Skeletal muscle tissue (tissue), 4 donors: ENCODE results near the gene SFSWAP. TPM values are rescaled to one million over a fixed set of nuclear protein-coding genes. Genes with fewer than 3 reads are reported as not detected.
"Not testable (repeated sequence)": the region's sequence is repeated elsewhere in the genome, so short reads cannot be mapped to it uniquely, and the experiment has no call there.

Experiments
- H3K27ac ChIP-seq: one replicate; pipeline ENCODE4 v1.7.0; 2013; ENCODE audit warnings: mild to moderate bottlenecking, low read depth, low read length, inconsistent platforms
- H3K27me3 ChIP-seq, 3 donors: one replicate each; pipeline ENCODE4 v1.7.0; 2013; ENCODE audit warnings: low read length in 3 of 3; ENCODE audit not compliant: control insufficient read depth in 3 of 3, insufficient read depth in 3 of 3
- H3K36me3 ChIP-seq, 3 donors: one replicate each; pipeline ENCODE4 v1.7.0; 2013; ENCODE audit warnings: low read length in 3 of 3; ENCODE audit not compliant: control insufficient read depth in 3 of 3, insufficient read depth in 3 of 3
- H3K4me1 ChIP-seq, 3 donors: one replicate each; pipeline ENCODE4 v1.7.0; 2013; ENCODE audit warnings: low read length in 3 of 3, mild to moderate bottlenecking in 3 of 3; ENCODE audit not compliant: control insufficient read depth in 3 of 3, insufficient read depth in 3 of 3
- H3K4me3 ChIP-seq, 3 donors: one replicate each; pipeline ENCODE4 v1.7.0; 2013; ENCODE audit warnings: low read length in 3 of 3
- H3K9ac ChIP-seq, 3 donors: one replicate each; pipeline ENCODE4 v1.7.0; 2013; ENCODE audit warnings: low read length in 3 of 3, mild to moderate bottlenecking in 3 of 3, moderate library complexity in 2 of 3, low read depth in 1 of 3
- H3K9me3 ChIP-seq, 3 donors: one replicate each; pipeline ENCODE4 v1.7.0; 2013; ENCODE audit warnings: low read length in 3 of 3; ENCODE audit not compliant: control insufficient read depth in 3 of 3
- total RNA-seq: library from RNA; depleted of rRNA; stranded (reverse); fragments of >200 nt; gene quantifications from one replicate; pipeline ENCODE4 v1.2.3, GENCODE V29; 2014
- donor health status: Osteomylitis.

SFSWAP gene
- total RNA-seq, 1 donor from 2014 or later = 17.7 TPM

DNA sequence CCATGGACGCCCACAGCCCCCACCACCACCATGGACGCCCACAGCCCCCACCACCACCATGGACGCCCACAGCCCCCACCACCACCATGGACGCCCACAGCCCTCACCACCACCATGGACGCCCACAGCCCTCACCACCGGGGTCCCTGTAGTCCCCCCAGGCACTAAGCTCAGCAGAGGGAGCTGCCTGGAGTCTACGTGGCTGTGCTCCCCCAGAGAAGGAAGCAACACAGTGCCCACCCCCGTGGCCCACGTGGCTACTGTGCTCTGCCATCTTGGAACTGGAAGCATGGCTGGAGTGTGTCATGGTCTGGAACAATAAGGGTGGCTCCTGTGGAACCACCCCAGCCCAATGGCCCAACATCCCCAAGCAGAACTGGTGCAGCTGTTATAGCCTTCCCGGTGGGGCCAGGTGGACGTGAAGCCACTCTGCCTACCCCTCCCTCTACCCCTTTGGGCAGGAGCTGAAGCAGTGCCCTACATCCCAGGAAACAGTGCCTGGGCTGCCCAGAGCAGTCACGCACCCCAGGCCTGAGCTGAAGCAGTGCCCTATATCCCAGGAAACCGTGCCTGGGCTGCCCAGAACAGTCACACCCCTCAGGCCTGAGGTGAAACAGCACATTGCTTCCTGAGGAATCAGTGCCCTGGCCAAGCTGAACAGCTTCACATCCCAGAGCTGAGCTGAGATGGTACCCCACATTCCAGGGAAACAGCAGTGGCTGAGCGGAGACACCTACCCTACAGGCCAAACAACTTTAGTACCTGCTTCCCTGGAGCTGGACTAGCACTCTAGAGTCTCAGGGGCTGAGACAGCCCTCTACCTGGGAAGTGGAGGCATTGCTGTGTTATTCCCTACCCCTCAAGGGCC, 9.0 kb upstream of the SFSWAP start:
- no peak overlapping the region for H3K27ac ChIP-seq
- H3K4me1 ChIP-seq = no peaks in the 10 kb centered on the region
- H3K36me3 ChIP-seq = no peaks in the 10 kb centered on the region
- no peak overlapping the region for H3K4me3 ChIP-seq
- H3K9me3 ChIP-seq = peaks cover 0 to 11% (median 7%) of the 10 kb centered on the region in 3 donors
- peaks cover 0 to 6% (median 2%) of the 10 kb centered on the region in 3 donors for H3K27me3 ChIP-seq
- H3K9ac ChIP-seq = no peak overlapping the region

DNA sequence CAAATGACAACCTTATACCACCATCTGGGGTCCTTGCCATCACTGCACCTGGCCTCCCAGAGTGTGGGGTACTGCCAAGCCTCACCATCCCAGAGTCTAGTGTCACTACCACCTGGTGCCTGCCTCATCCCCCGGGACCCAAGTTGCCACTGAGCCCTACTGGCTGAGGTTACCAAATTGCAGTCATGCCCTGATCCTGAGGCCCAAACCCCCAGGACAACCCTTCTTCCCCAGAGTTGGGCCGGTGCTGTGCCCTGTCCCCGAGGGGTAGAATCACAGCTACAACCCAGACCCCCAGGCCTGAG, 8.4 kb upstream of the SFSWAP start:
- no peaks in the 10 kb centered on the region for H3K36me3 ChIP-seq
- H3K9ac ChIP-seq = no peak overlapping the region

GRCh38 chr12:131703161-131703560, 7.7 kb upstream of the SFSWAP start:
- Histone ChIP-seq H3K9ac (no peak overlapping the region), H3K36me3 (no peaks in the 10 kb centered on the region), H3K9me3 (peaks cover 0 to 11% (median 7%) of the 10 kb centered on the region in 3 donors), H3K4me1 (no peaks in the 10 kb centered on the region), H3K27me3 (peaks cover 0 to 3% (median 2%) of the 10 kb centered on the region in 3 donors), H3K4me3 (no peak overlapping the region), H3K27ac (no peak overlapping the region)

More for the DNA sequence above, 8.4 kb upstream of the SFSWAP start:
- Histone ChIP-seq H3K27me3 (peaks cover 0 to 6% (median 2%) of the 10 kb centered on the region in 3 donors), H3K4me1 (no peaks in the 10 kb centered on the region), H3K9me3 (peaks cover 0 to 11% (median 7%) of the 10 kb centered on the region in 3 donors), H3K4me3 (no peak overlapping the region), H3K27ac (no peak overlapping the region)

DNA sequence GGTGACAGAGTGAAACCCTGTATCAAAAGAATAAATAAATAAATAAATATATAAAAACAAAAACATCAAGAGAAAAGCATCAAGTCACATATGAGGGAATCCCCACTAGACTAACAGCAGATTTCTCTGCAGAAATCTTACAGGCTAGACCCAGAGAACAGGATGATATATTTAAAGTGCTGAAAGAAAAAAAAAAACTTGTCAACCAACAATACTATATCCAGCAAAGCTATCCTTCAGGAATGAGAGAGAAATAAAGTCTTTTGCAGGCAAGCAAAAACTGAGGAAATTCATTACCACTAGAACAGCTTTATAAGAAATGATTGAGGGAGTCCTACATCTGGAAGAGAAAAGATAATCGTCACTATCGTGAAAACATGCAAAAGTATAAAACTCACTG, 6.4 kb upstream of the SFSWAP start:
- Histone ChIP-seq H3K4me1 (no peaks in the 10 kb centered on the region), H3K27ac (no peak overlapping the region), H3K27me3 (peaks cover 0 to 2% (median 2%) of the 10 kb centered on the region in 3 donors), H3K9ac (no peak overlapping the region), H3K4me3 (no peak overlapping the region), H3K9me3 (peaks cover 0 to 12% (median 7%) of the 10 kb centered on the region in 3 donors), H3K36me3 (no peaks in the 10 kb centered on the region)

DNA sequence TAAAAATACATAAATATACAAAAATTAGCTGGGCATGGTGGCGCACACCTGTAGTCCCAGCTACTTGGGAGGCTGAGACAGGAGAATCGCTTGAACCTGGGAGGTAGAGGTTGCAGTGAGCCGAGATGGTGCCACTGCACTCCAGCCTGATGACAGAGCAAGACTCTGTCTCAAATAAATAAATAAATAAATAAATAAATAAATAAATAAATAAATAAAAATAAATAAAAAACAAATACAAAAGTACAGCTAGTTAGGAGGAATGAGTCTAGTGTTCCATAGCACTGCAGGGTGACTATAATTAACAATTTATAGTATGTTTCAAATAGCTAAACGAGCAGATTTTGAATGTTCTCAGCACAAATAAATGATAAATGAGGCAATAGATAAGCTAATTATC, 4.2 kb upstream of the SFSWAP start:
- H3K27ac ChIP-seq, H3K9ac ChIP-seq, H3K27me3 ChIP-seq, H3K36me3 ChIP-seq, H3K4me3 ChIP-seq: not testable (repeated sequence)
- Histone ChIP-seq H3K9me3 (peaks cover 2 to 14% (median 7%) of the 10 kb centered on the region in 3 donors), H3K4me1 (peaks cover 5 to 18% (median 7%) of the 10 kb centered on the region in 3 donors)

DNA sequence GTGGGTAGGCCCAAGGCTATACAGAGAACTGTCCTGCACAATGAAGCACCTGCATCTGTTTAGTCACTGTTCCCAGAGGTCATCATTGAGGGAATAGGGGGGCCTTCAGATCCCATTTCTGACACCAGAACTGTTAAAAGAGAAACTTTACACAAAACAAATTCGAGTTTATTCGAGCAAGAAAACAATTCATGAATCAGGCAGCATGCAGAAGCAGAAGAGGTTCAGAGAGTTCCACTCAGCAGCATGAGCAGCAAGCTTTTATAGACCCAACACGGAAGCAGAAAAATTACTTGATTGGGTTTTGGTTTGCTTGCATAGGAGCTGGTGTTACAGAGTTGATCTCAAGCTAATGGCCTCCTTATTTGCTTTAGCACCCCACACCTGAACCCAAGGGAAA, 1.7 kb upstream of the SFSWAP start:
- H3K4me3 ChIP-seq = no peak overlapping the region
- no peaks in the 10 kb centered on the region for H3K27me3 ChIP-seq
- H3K9ac ChIP-seq = no peak overlapping the region
- peaks cover 0 to 5% (median 4%) of the 10 kb centered on the region in 3 donors for H3K36me3 ChIP-seq
- peaks cover 0 to 3% (median 2%) of the 10 kb centered on the region in 3 donors for H3K9me3 ChIP-seq
- H3K27ac ChIP-seq = no peak overlapping the region
- H3K4me1 ChIP-seq = peaks cover 15 to 28% (median 17%) of the 10 kb centered on the region in 3 donors

- H3K27me3 ChIP-seq = no peaks in the 10 kb centered on the region
- peaks cover 0 to 3% (median 2%) of the 10 kb centered on the region in 3 donors for H3K9me3 ChIP-seq
- H3K9ac ChIP-seq = peak overlapping the region; percentile 94 to 99 (median 95)
- H3K27ac ChIP-seq = peak overlapping the region; percentile 97
- peaks cover 15 to 28% (median 17%) of the 10 kb centered on the region in 3 donors for H3K4me1 ChIP-seq
- H3K4me3 ChIP-seq = peak overlapping the region; percentile 94 to 100 (median 99)
- H3K36me3 ChIP-seq = peaks cover 16 to 28% (median 27%) of the 10 kb centered on the region in 3 donors
These were observed 788 bp downstream of the SFSWAP start for GRCh38 chr12:131711551-131712205.

GRCh38 chr12:131713349-131713748, 2.5 kb downstream of the SFSWAP start:
- Histone ChIP-seq H3K9ac (no peak overlapping the region), H3K27me3 (no peaks in the 10 kb centered on the region), H3K27ac (no peak overlapping the region), H3K4me3 (no peak overlapping the region), H3K9me3 (peaks cover 0 to 3% (median 2%) of the 10 kb centered on the region in 3 donors), H3K36me3 (peaks cover 18 to 44% (median 32%) of the 10 kb centered on the region in 3 donors), H3K4me1 (peaks cover 15 to 28% (median 17%) of the 10 kb centered on the region in 3 donors)

- no peaks in the 10 kb centered on the region for H3K27me3 ChIP-seq
- H3K4me1 ChIP-seq = peaks cover 15 to 28% (median 17%) of the 10 kb centered on the region in 3 donors
- H3K9me3 ChIP-seq = peaks cover 0 to 2% (median under 1%) of the 10 kb centered on the region in 3 donors
- H3K27ac ChIP-seq = no peak overlapping the region
- H3K36me3 ChIP-seq = peaks cover 31 to 58% (median 46%) of the 10 kb centered on the region in 3 donors
- no peak overlapping the region for H3K4me3 ChIP-seq
- H3K9ac ChIP-seq = no peak overlapping the region
These were observed 3.9 kb downstream of the SFSWAP start for GRCh38 chr12:131714759-131715158.

- H3K27ac ChIP-seq = no peak overlapping the region
- peaks cover 42 to 72% (median 60%) of the 10 kb centered on the region in 3 donors for H3K36me3 ChIP-seq
- no peaks in the 10 kb centered on the region for H3K9me3 ChIP-seq
- no peak overlapping the region for H3K4me3 ChIP-seq
- peaks cover 9 to 14% (median 11%) of the 10 kb centered on the region in 3 donors for H3K4me1 ChIP-seq
- H3K27me3 ChIP-seq = no peaks in the 10 kb centered on the region
- no peak overlapping the region for H3K9ac ChIP-seq
These were observed 5.4 kb downstream of the SFSWAP start for GRCh38 chr12:131716282-131716681.
